ENCODE results near the gene BEX1. TPM values are rescaled to one million over a fixed set of nuclear protein-coding genes. Genes with fewer than 3 reads are reported as not detected.
A peak's percentile ranks its signal among the peaks of the same experiment; 100 is the strongest.

BEX1 gene
- total RNA-seq, 1 experiment from 2014 or later: 104 TPM

DNA sequence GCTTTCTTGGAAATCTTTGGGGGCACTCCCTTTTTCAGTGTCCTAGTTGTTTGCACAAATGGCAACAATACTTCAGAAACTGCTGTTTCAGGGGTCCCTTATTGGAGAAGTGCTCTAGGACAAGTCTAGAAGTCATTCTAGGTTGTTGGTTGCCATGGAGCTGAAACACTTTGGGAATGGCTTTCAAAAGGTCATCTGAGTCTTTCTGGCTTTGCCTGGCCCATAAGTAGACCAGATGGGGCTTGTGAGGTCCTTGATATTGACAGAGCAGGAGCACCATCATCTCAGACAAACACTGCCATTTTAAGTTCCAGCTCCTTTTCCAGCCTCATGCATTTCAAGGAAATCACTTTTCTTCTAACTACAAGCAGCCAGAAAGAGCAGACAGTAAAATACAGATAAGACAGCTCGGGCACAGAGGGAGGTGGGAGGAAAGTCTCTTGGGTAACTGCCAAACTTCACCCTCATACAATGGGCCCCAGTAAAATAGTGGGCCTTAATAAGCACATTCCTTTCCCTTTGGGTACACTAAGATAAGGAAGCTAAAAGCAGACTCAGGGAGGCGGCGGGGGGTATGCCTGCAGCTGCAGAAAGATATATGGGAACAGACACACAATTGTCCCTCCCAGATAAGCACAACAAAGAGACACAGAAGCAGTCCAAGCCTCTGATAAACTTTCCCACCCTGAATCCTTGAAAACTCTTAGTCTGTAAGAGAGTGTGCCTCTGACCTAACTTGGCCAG is 37.5 kb upstream of the BEX1 start:
- no TSS peak for BruUV-seq (replicated peaks)
- POLR2A ChIA-PET (ENCODE audit: low non-redundant PET): no interaction called here
- CTCF ChIA-PET: no interaction called here

DNA sequence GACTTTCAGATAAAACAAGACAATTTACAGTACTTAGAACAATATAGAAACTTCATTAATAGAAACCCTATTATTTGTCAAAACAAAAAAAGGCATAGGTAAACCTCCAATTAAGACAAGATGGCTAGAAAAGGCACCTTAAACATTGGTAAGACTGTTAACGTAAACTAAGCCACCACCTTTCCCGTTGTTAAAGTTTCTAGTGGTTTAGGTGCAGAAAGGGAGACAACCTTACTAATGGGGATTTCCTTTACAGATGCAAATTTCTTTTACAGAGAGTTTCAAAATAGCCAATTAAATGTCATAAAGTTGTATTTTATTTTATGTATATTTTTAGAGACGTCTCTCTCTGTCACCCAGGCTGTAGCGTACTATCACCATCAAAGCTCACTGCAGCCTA is 36.5 kb upstream of the BEX1 start:
- BruUV-seq (replicated peaks): no TSS peak
- Histone ChIP-seq H3K36me3 (ENCODE audit: insufficient read depth, low read length, poor library complexity, severe bottlenecking) (no peaks in the 10 kb centered on the region), H3K27ac (ENCODE audit: low read depth, low read length, poor library complexity, severe bottlenecking) (no peak overlapping the region), H3K9me3 (ENCODE audit: low read depth, low read length, poor library complexity, severe bottlenecking) (no peaks in the 10 kb centered on the region), H3K4me1 (ENCODE audit: insufficient read depth, low read length, poor library complexity, severe bottlenecking) (peaks cover 26% of the 10 kb centered on the region), H3K4me3 (ENCODE audit: low read depth, low read length, poor library complexity, severe bottlenecking) (no peak overlapping the region), H3K27me3 (replicated peaks; ENCODE audit: insufficient read depth, low read depth, low read length, poor library complexity) (no peaks in the 10 kb centered on the region)
- POLR2A ChIA-PET (ENCODE audit: low non-redundant PET): no interaction called here
- CTCF ChIA-PET: no interaction called here
- intact Hi-C loops (cut with micrococcal nuclease; ENCODE audit: unreplicated experiment): no loop called here
- no peak for DNase-seq (ENCODE audit: low spot score)
- TF ChIP-seq, protein P1, sequence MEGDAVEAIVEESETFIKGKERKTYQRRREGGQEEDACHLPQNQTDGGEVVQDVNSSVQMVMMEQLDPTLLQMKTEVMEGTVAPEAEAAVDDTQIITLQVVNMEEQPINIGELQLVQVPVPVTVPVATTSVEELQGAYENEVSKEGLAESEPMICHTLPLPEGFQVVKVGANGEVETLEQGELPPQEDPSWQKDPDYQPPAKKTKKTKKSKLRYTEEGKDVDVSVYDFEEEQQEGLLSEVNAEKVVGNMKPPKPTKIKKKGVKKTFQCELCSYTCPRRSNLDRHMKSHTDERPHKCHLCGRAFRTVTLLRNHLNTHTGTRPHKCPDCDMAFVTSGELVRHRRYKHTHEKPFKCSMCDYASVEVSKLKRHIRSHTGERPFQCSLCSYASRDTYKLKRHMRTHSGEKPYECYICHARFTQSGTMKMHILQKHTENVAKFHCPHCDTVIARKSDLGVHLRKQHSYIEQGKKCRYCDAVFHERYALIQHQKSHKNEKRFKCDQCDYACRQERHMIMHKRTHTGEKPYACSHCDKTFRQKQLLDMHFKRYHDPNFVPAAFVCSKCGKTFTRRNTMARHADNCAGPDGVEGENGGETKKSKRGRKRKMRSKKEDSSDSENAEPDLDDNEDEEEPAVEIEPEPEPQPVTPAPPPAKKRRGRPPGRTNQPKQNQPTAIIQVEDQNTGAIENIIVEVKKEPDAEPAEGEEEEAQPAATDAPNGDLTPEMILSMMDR (conservative IDR thresholded peaks at IDR 0.05; ENCODE audit: low read depth, low read length): no peak
- no peak for TF ChIP-seq EZH2 (IDR thresholded peaks at IDR 0.05; ENCODE audit: borderline replicate concordance, low read depth, low read length, poor library complexity, severe bottlenecking)

More for the DNA sequence above, 37.5 kb upstream of the BEX1 start:
- Histone ChIP-seq H3K4me1 (ENCODE audit: insufficient read depth, low read length, poor library complexity, severe bottlenecking) (peaks cover 26% of the 10 kb centered on the region), H3K27ac (ENCODE audit: low read depth, low read length, poor library complexity, severe bottlenecking) (peak overlapping the region; percentile 68), H3K27me3 (replicated peaks; ENCODE audit: insufficient read depth, low read depth, low read length, poor library complexity) (no peaks in the 10 kb centered on the region), H3K36me3 (ENCODE audit: insufficient read depth, low read length, poor library complexity, severe bottlenecking) (no peaks in the 10 kb centered on the region), H3K9me3 (ENCODE audit: low read depth, low read length, poor library complexity, severe bottlenecking) (no peaks in the 10 kb centered on the region), H3K4me3 (ENCODE audit: low read depth, low read length, poor library complexity, severe bottlenecking) (no peak overlapping the region)
- DNase-seq (ENCODE audit: low spot score): peak; percentile 64
- TF ChIP-seq, protein P1 (conservative IDR thresholded peaks at IDR 0.05; ENCODE audit: low read depth, low read length): no peak
- no peak for TF ChIP-seq EZH2 (IDR thresholded peaks at IDR 0.05; ENCODE audit: borderline replicate concordance, low read depth, low read length, poor library complexity, severe bottlenecking)
- intact Hi-C loops (cut with micrococcal nuclease; ENCODE audit: unreplicated experiment): no loop called here

DNA sequence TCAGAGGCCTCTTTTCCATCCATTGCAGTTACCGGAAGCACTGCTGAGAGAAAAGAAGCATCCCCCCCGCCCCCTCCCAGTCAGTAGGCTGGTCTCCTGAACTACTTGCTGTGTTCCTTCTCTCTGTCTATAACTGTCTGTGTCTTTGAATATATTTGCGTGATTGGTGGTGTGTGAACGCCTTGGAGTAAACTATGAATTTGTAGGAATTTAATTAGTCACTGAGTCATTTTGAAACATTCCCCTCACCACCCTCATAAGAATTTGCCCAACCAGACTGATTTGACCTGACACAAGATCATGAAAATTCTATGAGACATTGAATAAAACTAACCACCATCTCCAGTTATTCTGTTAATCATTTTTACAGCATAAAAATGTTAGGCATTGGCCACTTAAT is 35.7 kb upstream of the BEX1 start:
- Histone ChIP-seq H3K4me1 (ENCODE audit: insufficient read depth, low read length, poor library complexity, severe bottlenecking) (peaks cover 26% of the 10 kb centered on the region), H3K36me3 (ENCODE audit: insufficient read depth, low read length, poor library complexity, severe bottlenecking) (no peaks in the 10 kb centered on the region), H3K4me3 (ENCODE audit: low read depth, low read length, poor library complexity, severe bottlenecking) (no peak overlapping the region), H3K9me3 (ENCODE audit: low read depth, low read length, poor library complexity, severe bottlenecking) (no peaks in the 10 kb centered on the region), H3K27ac (ENCODE audit: low read depth, low read length, poor library complexity, severe bottlenecking) (no peak overlapping the region), H3K27me3 (replicated peaks; ENCODE audit: insufficient read depth, low read depth, low read length, poor library complexity) (no peaks in the 10 kb centered on the region)
- POLR2A ChIA-PET (ENCODE audit: low non-redundant PET): no interaction called here
- intact Hi-C loops (cut with micrococcal nuclease; ENCODE audit: unreplicated experiment): no loop called here
- CTCF ChIA-PET: no interaction called here
- DNase-seq (ENCODE audit: low spot score): no peak
- TF ChIP-seq, protein P1 (conservative IDR thresholded peaks at IDR 0.05; ENCODE audit: low read depth, low read length): no peak
- TF ChIP-seq EZH2 (IDR thresholded peaks at IDR 0.05; ENCODE audit: borderline replicate concordance, low read depth, low read length, poor library complexity, severe bottlenecking): no peak
- no TSS peak for BruUV-seq (replicated peaks)

Measured in A673 (cell line).